Measurements from ENCODE around the gene LIN37.

DNA sequence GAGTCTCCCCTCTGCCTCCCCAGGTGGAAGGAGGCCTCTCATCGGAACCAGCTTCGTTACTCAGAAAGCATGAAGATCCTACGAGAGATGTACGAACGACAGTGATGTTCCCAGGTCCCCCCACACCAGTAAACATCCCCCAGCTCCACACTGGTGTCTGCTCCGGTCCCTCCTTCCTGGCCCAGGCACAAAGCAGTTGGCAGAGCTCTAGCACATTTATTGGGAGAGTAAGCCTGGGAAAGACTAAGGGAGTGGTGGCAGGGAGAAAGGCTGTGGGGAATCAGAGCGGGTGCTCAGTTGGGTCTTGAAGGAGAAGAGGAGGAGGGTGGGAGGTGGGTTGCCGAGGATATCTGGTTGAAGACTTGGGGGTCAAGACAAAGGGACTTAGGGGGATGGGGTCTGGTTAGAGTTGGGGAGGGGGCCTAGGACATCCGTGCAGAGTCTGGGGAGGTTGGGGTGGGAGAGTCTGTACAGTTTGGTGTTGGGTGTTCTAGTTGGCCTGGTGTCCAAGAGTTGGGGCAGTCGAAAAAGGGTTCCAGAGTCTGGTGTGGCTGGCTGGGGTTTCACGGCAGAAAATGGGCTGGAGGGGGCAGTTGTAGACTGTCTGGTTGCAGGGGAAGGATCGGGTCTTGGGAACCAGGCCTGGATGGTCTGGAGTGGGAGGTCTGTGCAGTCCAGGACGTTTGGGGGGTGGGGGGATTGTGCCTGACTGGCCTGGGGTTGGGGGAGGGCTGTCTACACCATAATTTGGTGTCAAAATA is 6.2 kb downstream of the LIN37 start:
- no peak for TF ChIP-seq EZH2 (IDR thresholded peaks at IDR 0.05; ENCODE audit: borderline replicate concordance, low read depth, low read length, poor library complexity, severe bottlenecking)
- no peak for TF ChIP-seq CTCF (conservative IDR thresholded peaks at IDR 0.05; ENCODE audit: low read depth, low read length)
